Measurements from ENCODE around the gene SLC5A12. TPM values are rescaled to one million over a fixed set of nuclear protein-coding genes. Genes with fewer than 3 reads are reported as not detected.

Gene SLC5A12
- total RNA-seq, 1 donor from 2014 or later, result not detected

DNA sequence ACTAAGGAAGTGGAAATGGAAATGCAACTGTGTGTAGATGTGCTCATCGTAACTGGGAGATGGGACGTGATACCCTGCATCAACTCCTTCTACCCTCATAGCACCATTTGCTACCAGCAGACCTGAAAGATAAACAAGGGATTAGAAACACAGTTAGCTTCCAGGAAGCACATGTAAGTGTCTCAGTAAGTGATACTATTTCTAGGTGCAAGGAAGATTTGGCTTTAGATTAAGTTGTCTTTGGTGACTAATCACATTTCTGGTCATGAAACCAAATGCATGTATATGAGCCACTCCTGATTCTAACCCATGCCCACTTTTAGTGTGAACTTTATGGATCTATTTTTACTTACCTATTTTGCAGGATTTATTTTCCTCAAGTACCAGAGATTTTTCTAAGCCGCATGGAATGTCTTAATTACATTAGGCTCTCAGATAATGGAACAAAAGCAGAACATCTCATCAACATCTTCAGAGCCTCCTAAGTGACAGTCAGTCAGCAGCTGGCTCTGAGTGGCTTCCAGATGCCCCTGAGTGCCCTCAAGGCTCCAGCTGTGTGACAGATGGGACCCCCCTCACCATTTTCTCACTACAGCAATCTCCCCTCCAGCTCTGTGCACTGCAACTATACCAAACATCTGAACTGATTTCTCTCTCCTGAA, 21.2 kb downstream of the SLC5A12 start:
- Histone ChIP-seq H3K27ac (no peak overlapping the region), H3K9me3 (no peaks in the 10 kb centered on the region), H3K4me3 (no peak overlapping the region), H3K36me3 (no peaks in the 10 kb centered on the region), H3K27me3 (no peaks in the 10 kb centered on the region), H3K4me1 (no peaks in the 10 kb centered on the region)
- DNase-seq (no peak), ATAC-seq (no peak)
- TF ChIP-seq, protein P1, sequence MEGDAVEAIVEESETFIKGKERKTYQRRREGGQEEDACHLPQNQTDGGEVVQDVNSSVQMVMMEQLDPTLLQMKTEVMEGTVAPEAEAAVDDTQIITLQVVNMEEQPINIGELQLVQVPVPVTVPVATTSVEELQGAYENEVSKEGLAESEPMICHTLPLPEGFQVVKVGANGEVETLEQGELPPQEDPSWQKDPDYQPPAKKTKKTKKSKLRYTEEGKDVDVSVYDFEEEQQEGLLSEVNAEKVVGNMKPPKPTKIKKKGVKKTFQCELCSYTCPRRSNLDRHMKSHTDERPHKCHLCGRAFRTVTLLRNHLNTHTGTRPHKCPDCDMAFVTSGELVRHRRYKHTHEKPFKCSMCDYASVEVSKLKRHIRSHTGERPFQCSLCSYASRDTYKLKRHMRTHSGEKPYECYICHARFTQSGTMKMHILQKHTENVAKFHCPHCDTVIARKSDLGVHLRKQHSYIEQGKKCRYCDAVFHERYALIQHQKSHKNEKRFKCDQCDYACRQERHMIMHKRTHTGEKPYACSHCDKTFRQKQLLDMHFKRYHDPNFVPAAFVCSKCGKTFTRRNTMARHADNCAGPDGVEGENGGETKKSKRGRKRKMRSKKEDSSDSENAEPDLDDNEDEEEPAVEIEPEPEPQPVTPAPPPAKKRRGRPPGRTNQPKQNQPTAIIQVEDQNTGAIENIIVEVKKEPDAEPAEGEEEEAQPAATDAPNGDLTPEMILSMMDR (IDR thresholded peaks at IDR 0.05), result no peak
- intact Hi-C loops (cut with DNase I), result no loop called here

- Histone ChIP-seq H3K9me3 (no peaks in the 10 kb centered on the region), H3K27ac (no peak overlapping the region), H3K27me3 (no peaks in the 10 kb centered on the region), H3K4me3 (no peak overlapping the region), H3K4me1 (no peaks in the 10 kb centered on the region), H3K36me3 (no peaks in the 10 kb centered on the region)
- intact Hi-C loops (cut with DNase I), result no loop called here
- ATAC-seq, result no peak
- TF ChIP-seq, protein P1 (IDR thresholded peaks at IDR 0.05), result no peak
- DNase-seq, result no peak
These were observed 23.6 kb downstream of the SLC5A12 start for GRCh38 chr11:26698224-26698623.

- Histone ChIP-seq H3K27ac (no peak overlapping the region), H3K27me3 (no peaks in the 10 kb centered on the region), H3K4me3 (no peak overlapping the region), H3K4me1 (no peaks in the 10 kb centered on the region), H3K9me3 (no peaks in the 10 kb centered on the region), H3K36me3 (no peaks in the 10 kb centered on the region)
- ATAC-seq, result no peak
- no peak for DNase-seq
- intact Hi-C loops (cut with DNase I), result no loop called here
- TF ChIP-seq, protein P1 (IDR thresholded peaks at IDR 0.05), result no peak
These were observed 25.5 kb downstream of the SLC5A12 start for GRCh38 chr11:26696330-26696729.

DNA sequence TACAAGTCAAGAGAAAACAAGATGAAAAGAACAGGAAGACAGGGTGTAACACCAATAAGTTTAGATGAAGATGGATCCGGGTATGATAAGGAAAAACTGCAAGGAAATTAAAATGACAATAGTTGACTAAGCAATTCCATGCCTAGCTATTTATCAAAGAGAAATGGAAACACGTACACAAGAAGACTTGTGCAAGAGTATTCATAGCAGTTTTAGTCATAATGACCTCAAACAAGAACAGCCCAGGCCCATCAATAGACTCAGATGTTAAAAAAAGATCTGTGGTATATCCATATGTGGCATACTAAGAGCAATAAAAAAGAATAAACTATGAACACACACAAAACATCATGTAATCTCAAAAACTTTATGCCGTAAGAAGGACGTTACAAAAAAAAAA, 33.2 kb downstream of the SLC5A12 start:
- intact Hi-C loops (cut with DNase I), result no loop called here
- DNase-seq, result no peak
- no peak for ATAC-seq
- Histone ChIP-seq H3K4me1 (no peaks in the 10 kb centered on the region), H3K27me3 (no peaks in the 10 kb centered on the region), H3K36me3 (no peaks in the 10 kb centered on the region), H3K27ac (no peak overlapping the region), H3K4me3 (no peak overlapping the region), H3K9me3 (no peaks in the 10 kb centered on the region)
- TF ChIP-seq, protein P1 (IDR thresholded peaks at IDR 0.05), result no peak

- no peak for ATAC-seq
These were observed 34.5 kb downstream of the SLC5A12 start for GRCh38 chr11:26687351-26687750.

More at GRCh38 chr11:26687351-26687750, 34.5 kb downstream of the SLC5A12 start:
- Histone ChIP-seq H3K4me3 (no peak overlapping the region), H3K9me3 (no peaks in the 10 kb centered on the region), H3K27ac (no peak overlapping the region), H3K4me1 (no peaks in the 10 kb centered on the region), H3K36me3 (no peaks in the 10 kb centered on the region), H3K27me3 (no peaks in the 10 kb centered on the region)
- TF ChIP-seq, protein P1 (IDR thresholded peaks at IDR 0.05), result no peak
- intact Hi-C loops (cut with DNase I), result no loop called here
- no peak for DNase-seq
